HG03095 (cell line): ENCODE results near the gene CACNA2D1.
"Not testable (repeated sequence)": the region's sequence is repeated elsewhere in the genome, so short reads cannot be mapped to it uniquely, and the experiment has no call there.

Experiments used
- ATAC-seq: cut with Tn5 transposase; IDR thresholded peaks from one replicate; pipeline ENCODE4 v1.9.1; 2021; ENCODE audit warnings: moderate library complexity; ENCODE audit not compliant: unreplicated experiment

Gene CACNA2D1

DNA sequence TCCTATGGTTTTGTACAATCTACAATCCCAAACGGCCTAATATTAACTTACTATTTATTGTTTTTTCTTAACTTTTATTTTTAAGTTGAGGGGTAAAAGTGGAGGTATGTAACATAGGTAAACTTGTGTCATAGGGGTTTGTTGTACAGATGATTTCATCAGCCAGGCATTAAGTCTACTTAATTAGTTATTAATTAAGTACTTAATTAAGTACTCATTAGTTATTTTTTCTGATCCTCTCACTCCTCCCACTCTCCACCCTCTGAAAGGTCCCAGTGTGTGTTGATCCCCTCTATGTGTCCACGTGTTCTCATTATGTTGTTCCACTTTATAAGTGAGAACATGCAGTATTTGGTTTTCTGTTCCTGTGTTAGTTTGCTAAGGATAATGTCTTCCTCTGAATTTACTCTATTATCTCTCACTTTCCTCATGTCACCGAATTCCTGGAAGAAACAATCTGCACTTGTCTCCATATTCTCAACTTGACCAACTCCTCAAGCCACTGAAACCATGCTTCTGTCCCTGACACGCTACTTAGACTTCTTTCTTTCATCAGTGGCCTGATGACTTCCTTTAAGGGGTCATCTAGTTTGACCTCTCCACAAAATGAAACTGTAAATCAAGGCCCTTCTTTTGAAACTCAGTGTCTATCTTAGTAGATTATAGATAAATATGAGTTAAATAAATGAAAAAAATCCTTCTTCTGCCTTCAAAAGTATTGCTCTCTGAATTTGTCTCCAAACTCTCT, 9.1 kb downstream of the CACNA2D1 start:
- ATAC-seq: no peak

DNA sequence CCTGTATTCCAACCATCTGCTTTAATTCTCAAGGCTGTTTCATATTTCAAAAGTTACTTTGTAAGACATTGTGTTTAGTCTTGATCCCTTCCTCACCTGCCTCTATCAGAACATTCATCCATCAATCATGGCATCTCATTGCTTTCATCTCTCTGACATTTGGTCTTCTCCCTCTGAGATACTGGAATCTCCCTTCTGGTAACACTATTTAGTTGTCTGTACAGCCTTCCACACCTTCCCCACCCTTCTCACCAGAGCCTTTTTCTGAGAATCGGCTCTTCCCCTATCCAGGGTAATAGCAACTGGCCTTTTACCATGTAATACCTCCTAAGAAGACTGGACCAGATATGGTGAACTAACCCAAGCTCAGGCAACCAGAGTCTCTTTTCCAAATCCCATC, 10.1 kb downstream of the CACNA2D1 start:
- no peak for ATAC-seq

DNA sequence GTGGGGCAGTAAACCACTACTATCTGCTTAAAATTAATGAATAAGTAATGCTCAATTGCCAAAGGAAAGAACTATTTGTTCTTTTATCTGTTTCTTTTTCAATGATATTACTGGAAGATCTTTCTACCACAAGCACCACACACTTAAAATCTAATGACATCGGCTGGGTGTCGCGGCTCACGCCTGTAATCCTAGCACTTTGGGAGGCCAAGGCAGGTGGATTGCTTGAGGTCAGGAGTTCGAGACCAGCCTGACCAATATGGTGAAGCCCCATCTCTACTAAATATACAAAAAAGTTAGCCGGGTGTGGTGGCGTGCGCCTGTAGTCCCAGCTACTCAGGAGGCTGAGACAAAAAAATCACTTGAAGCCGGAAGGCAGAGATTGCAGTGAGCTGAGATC, 10.8 kb downstream of the CACNA2D1 start:
- ATAC-seq: not testable (repeated sequence)

DNA sequence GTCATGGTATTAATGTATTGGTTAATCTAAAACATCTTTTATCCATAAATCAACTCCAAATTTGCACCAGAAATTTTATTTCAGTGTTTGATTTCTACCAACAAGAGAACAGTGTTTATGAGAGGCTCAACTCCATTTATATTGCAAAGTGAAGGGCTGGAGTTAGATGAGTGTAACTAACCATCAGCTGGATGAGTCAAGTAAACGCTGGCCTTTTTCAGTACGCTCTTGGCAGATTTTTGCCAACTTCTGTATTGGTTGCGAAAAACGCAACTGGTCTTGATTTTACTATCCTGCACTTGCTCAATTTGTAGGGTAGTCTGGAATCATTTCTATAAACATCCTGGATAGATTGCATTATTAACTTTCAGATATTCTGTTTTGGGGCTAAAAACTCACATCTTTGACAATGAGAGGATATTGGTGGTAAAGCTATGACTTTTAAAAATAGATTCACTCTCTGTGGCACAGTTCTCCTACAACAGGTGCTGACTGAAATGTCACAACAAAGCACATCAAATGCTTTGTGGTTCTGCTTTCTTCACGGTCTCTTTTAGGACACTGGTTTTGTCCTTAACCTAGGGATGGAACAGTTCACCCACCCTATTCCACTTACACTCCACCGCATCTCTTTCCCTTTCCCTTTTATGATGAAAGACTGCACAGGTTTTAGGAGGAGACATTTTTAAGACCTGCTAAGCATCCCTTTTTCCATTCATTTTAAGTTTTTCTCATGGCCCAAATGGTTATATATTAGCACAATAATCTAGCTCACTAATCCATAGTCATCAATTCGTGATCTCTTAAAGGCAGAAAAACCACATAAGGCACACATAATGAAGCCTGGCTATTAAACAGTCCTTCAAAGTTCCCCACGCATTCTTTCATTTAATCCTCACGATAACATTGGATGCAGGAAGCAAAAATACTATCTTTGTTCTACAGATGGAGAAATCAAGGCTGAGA, 12.8 kb downstream of the CACNA2D1 start:
- no peak for ATAC-seq

GRCh38 chr7:82429408-82429807, 14.2 kb downstream of the CACNA2D1 start:
- ATAC-seq: no peak

GRCh38 chr7:82428186-82428961, 15.2 kb downstream of the CACNA2D1 start:
- ATAC-seq: no peak

DNA sequence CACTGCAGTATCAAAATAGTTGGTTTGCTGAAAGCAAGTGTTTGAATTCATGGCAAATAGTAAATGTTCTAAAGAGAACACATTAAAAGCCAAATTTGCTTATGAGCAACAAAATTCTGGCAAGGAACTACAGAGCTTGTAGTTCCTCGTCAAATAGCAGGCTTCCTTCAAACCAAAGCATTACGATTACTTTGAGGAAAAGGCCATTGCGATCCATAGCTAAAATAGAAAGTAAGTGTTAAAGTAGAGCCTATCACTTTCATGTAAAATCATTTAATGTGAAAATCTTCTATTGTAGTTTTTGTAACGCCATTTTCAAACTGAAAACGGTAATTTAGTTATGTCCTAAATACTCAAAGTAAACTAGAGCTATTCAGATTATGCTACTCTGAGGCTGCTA, 20.1 kb downstream of the CACNA2D1 start:
- no peak for ATAC-seq

DNA sequence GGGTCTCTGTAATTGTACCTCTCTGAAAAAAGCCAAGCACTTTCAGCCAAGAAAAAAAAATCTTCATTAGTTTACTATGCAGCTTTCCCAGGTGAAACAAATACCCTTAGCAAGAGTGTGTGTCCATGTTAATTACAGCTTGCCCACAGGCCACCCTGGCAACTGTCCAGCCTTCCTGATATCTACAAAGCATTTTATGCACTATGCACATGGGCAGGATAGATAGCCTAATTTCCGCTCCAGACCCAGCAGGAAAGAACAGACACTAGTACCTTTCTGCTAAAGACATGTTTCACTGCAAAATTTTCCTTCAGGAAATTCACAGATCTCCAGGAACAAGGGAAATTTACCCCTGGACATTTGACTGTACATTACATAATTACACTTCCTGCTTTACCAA, 24.4 kb downstream of the CACNA2D1 start:
- no peak for ATAC-seq

- ATAC-seq: no peak
These were observed 25.7 kb downstream of the CACNA2D1 start for GRCh38 chr7:82417898-82418297.

GRCh38 chr7:82416402-82416801, 27.2 kb downstream of the CACNA2D1 start:
- no peak for ATAC-seq

DNA sequence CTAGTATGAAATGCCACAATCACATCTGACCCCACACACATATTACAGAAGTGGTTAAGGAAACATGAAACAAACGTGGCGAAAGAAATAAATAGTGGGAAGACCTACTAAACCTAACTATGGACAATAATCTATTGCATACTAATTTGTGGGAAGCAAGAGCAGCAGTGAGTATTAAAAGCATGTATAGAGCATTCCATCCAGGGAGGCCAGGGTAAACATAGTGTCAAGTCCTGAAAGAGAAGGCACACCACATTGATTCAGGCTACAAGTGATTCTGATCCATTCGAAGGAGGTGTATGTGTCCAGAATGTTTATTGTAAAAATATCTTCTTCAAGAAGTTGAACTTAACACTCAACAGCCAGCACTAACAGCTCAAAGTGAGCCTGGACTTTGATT, 29.2 kb downstream of the CACNA2D1 start:
- ATAC-seq: no peak

- no peak for ATAC-seq
These were observed 30.3 kb downstream of the CACNA2D1 start for GRCh38 chr7:82413237-82413636.

- no peak for ATAC-seq
These were observed 31.8 kb downstream of the CACNA2D1 start for GRCh38 chr7:82411732-82412131.

DNA sequence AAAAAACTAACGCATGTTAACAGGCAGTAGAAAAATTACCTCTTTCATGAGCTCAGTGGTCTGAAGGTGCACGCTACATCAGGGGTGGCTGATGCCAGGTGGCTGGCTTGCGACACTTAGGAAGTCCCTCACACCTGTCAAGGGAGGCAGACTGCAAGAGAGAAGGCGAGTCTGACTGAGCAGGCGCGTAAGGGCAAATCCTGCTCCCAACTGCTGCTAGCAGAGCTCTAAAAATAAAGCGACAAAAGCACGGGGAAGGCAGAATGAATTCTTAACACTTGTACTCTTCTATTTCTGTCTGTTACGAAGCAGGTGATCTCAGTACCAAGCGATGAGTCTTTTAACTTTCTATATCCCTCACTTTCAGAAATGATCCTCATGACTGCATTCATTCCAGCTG, 33.1 kb downstream of the CACNA2D1 start:
- ATAC-seq: no peak

DNA sequence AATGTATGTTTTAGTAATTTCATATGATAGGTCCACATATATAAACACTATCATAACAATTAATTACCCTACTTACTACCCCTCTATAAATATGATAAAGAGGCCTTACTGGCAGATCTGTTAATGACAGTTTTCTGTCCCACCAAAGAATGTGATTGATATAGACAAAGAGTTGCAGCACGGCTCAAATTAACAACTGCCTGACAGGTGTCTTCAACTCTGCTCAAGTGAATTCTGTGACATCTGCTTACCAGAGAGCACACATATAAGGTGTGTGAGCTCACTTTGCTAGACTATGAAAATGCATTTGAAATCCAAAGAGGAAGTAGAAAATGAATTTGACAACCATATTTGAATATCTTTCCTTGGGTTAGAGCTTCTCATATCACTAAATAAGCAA, 36.6 kb downstream of the CACNA2D1 start:
- ATAC-seq: no peak

- ATAC-seq: no peak
These were observed 38.3 kb downstream of the CACNA2D1 start for GRCh38 chr7:82405301-82405700.

DNA sequence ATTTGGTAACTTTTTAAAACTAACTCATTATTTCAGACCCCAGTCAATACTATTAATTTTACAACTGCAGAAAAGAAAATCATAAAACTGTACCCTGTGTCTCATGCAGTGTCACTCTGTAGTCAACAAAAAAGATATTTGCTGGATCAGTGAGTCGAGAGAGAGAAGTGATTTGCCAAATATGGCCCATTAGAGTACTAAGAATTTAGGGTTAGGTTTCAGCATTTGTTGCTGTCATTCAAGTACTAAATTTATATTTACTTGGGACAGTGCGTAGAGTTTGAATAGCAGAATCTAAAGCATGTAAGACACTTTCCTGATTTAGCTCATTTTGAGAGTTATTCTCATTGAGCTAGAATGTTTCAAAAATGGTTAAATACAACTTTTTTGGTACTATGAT, 38.9 kb downstream of the CACNA2D1 start:
- no peak for ATAC-seq

DNA sequence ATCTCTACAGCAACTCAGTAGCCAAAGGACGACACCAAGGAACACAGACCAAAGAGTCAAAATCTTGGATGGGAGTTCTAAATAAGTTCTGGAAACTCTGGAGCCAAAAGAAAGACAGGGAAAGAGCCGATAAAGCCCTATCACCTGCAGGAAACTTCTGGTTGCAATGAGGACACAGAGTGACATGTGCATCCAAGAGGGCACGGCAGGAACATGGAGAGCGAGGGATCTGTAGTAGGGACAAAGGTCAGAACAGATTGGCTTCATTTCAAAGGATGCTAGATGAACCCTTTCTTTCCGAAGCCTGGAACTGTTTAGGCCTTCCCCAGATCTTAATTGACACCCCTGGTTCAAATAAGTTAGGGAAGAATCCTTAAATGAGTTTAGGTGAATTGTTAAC, 39.5 kb downstream of the CACNA2D1 start:
- ATAC-seq: no peak

DNA sequence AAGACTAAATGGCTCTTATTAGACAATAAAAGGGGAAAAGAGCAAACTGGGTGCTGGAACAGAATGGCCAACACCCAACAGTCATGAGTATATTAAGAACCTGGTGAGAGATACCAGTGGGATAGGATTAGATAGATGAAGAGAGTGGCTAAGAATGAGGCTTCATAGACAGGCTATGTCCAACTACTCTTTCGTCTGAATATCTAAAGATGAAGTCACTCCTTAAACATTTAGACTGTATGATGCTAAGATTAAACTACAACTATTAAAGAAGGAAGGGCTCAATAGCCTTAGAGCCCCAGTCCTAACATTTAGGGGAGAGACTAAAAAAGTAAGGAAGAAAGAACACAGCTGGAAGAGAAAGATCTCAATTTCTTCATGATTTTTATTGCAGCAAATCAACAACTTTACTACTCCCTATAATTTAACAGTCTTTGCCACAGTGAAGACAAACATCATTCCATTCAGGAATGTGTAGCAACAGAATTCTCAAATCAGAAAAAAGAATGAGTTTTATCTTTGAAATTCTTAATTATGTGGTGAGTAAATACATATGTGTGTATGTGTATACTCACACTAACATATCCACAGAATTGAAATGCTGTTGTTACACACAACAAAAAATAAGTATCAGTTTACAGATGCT, 45.6 kb downstream of the CACNA2D1 start:
- no peak for ATAC-seq

DNA sequence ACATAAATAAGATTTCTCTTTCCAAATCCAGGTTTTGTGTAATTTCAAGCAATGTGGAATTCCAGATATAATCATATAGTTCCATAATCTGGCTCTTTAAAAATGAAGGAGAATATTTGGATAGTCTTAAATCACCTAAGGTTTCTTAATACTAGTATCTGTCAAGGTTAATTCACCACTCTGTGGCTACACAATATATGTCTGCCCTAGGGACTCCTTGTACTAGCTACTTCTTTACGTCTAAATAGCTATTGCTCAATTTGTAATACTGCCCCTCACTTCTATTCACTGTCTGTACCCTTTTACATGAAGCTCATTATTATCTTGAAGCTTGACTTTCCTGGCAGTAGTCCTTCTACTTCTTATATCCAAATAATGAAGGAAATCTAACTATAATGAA, 47.2 kb downstream of the CACNA2D1 start:
- no peak for ATAC-seq

- ATAC-seq: no peak
These were observed 48.4 kb downstream of the CACNA2D1 start for GRCh38 chr7:82395147-82395546.
